ENCODE measurements around the gene RPL32. TPM values are rescaled to one million over a fixed set of nuclear protein-coding genes. Genes with fewer than 3 reads are reported as not detected.

The RPL32 gene
- total RNA-seq (2013), result 2,355 TPM
- polyA plus RNA-seq (1,000 to 10,000 TPM in 1 of 3 donors, 100 to 1,000 TPM in 2; 932 to 1,052 (median 942) TPM), polyA minus RNA-seq (634 and 1,213 TPM in 2 replicates), total RNA-seq (244 to 767 (median 541) reads per million in 11 experiments)

DNA sequence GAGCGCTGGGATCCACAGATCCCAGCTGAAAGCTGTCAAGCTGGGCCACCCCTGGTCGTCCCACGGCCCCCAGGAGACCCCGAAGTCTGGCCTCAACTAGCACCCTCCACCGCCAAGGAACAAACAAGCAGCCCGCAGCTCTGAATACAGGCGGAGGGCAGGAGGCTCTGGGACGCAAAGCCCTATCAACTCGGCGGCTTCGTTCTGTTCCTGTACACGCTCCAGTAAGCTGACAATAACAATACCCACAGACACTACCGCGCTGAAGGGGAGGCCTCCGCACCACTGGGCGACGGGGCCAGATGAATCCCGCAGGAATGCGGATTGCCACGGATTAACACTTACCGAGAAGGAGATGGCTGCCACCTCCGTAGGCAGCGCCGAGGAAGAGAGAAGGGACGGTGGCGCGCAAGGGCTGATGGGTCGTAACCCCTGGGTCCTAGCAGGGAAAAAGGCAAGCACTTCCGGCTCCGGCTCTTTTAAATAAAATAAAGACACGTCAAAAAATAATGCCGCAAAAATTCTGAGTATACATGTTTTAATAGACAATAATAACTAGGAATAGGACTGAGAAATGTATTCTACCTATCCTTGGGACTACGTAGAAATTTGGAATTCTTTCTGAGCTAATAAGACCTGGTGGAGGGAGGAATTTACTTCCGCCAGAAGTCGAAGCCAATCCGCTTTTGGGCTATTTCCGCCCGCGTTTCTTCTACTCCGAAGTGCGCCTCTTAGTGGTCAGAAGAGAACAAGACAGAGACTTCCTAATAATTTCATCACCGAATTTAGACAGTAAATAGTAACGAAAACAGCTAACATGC is at the start of gene RPL32:
RPL32 (minus strand) TSS at position 417 of the 821 bp plus-strand sequence. CDS start 1,328 bp downstream, outside the sequence.
- TF ChIP-seq, protein P1, sequence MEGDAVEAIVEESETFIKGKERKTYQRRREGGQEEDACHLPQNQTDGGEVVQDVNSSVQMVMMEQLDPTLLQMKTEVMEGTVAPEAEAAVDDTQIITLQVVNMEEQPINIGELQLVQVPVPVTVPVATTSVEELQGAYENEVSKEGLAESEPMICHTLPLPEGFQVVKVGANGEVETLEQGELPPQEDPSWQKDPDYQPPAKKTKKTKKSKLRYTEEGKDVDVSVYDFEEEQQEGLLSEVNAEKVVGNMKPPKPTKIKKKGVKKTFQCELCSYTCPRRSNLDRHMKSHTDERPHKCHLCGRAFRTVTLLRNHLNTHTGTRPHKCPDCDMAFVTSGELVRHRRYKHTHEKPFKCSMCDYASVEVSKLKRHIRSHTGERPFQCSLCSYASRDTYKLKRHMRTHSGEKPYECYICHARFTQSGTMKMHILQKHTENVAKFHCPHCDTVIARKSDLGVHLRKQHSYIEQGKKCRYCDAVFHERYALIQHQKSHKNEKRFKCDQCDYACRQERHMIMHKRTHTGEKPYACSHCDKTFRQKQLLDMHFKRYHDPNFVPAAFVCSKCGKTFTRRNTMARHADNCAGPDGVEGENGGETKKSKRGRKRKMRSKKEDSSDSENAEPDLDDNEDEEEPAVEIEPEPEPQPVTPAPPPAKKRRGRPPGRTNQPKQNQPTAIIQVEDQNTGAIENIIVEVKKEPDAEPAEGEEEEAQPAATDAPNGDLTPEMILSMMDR (IDR thresholded peaks at IDR 0.05), result peak; percentile 86
- peak within 1 kb of the TSS; percentile 97 to 100 (median 99) for H3K27ac Mint-ChIP-seq
- Histone ChIP-seq H3K79me2 (ENCODE audit: insufficient read depth, low read length) (peaks cover 43% of the 10 kb centered on the region), H3K4me3 (replicated peaks in 1 of 3; ENCODE audit: low read depth in 2 of 3, low read length in 3 of 3) (peak within 1 kb of the TSS; percentile 84 to 95 (median 85)), H3K27ac (ENCODE audit: low read depth in 1 of 2, low read length in 2 of 2) (peak within 1 kb of the TSS; percentile 88 to 98), H3K4me1 (ENCODE audit: control insufficient read depth in 1 of 2, insufficient read depth in 2 of 2, low read length in 2 of 2) (peaks cover 16 to 22% of the 10 kb centered on the region in 2 donors), H3K9me3 (replicated peaks in 1 of 2; ENCODE audit: control insufficient read depth in 1 of 2, insufficient read depth in 1 of 2, low read length in 2 of 2) (no peaks in the 10 kb centered on the region), H3K27me3 (ENCODE audit: control insufficient read depth in 2 of 2, insufficient read depth in 2 of 2, low read length in 2 of 2) (no peaks in the 10 kb centered on the region), H3K36me3 (replicated peaks in 1 of 2; ENCODE audit: control insufficient read depth in 1 of 2, insufficient read depth in 2 of 2, low read length in 2 of 2) (peaks cover 34 to 35% of the 10 kb centered on the region in 2 donors), H4K20me1 (ENCODE audit: insufficient read depth, low read length) (peaks cover 43% of the 10 kb centered on the region), H2AFZ (ENCODE audit: insufficient read depth, low read depth, low read length, poor library complexity, severe bottlenecking) (peak within 1 kb of the TSS; percentile 84), H3K4me2 (replicated peaks; ENCODE audit: extremely low read depth, low read length, poor library complexity, severe bottlenecking) (peak within 1 kb of the TSS; percentile 88), H3K9ac (ENCODE audit: insufficient read depth, low read length, poor library complexity, severe bottlenecking) (peak within 1 kb of the TSS; percentile 93)
- H3K36me3 Mint-ChIP-seq, result peaks cover 37% of the 10 kb centered on the region in 2 donors
- intact Hi-C loops (cut with micrococcal nuclease), result loop anchor here in 1 of 2 donors (5.0 kb wide), 1 partner anchor 284 kb away; the partner anchor contains the start of gene MKRN2
- H3K4me3 Mint-ChIP-seq, result peak within 1 kb of the TSS; percentile 96 to 97
- peaks cover 42% of the 10 kb centered on the region for H3K4me1 Mint-ChIP-seq
- H3K9me3 Mint-ChIP-seq, result no peaks in the 10 kb centered on the region
- H3K27me3 Mint-ChIP-seq (ENCODE audit: low read depth in 3 of 3), result peaks cover 0 to 2% (median 0%) of the 10 kb centered on the region in 3 donors
- under 1% methylated on average over 28 of the region's 43 CpGs for WGBS (ENCODE audit: insufficient coverage)
- peak; percentile 94 to 97 (median 96) for DNase-seq

DNA sequence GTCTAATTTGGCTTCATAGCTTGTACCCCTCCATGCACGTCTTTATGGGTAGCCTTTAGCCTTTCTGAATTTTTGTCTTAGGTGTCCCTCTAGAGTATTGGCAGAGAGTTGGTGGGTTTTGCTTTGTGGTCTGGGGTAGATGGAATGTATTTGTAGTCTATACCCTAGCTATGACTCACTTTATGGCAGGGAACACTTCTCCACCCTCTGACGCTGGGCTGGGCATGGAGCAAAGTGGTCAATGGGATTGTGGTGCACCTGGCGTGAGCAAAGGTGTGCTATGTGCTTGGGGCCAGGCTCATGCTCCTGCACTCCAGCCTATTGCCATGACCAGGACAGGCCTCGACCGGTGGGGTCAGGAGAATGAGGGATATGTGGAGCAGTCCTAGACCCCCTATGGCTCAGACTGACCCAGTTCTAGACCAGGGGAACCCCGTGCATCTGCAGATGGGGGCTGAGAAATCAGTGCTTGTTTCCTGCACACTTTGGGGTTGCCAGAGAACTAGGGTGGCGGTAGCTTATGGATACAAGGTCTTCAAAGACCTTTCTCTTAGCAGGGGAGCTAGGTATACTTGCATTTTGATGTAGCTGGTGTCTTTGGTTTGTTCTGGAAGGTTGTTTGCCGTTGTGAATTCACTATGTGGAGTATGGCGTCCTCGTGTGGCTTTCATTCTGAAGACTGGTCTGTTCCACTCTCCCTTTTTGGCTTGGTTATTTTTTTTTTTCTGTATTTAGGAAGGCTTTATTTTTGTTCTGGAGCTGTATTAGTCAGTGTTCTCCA is 49.4 kb upstream of the RPL32 start:
- no peaks in the 10 kb centered on the region for H3K9me3 Mint-ChIP-seq
- H3K9ac ChIP-seq (ENCODE audit: insufficient read depth, low read length, poor library complexity, severe bottlenecking), result no peak overlapping the region
- H2AFZ ChIP-seq (ENCODE audit: insufficient read depth, low read depth, low read length, poor library complexity, severe bottlenecking), result no peak overlapping the region
- no peak overlapping the region for H3K27ac ChIP-seq (ENCODE audit: low read depth in 1 of 2, low read length in 2 of 2)
- no peaks in the 10 kb centered on the region for H3K27me3 ChIP-seq (ENCODE audit: control insufficient read depth in 2 of 2, insufficient read depth in 2 of 2, low read length in 2 of 2)
- H3K27ac Mint-ChIP-seq, result no peak overlapping the region
- WGBS (ENCODE audit: insufficient coverage), result 92% methylated on average over 5 of the region's 10 CpGs
- peaks cover 3 to 4% of the 10 kb centered on the region in 2 donors for H3K4me1 ChIP-seq (ENCODE audit: control insufficient read depth in 1 of 2, insufficient read depth in 2 of 2, low read length in 2 of 2)
- H4K20me1 ChIP-seq (ENCODE audit: insufficient read depth, low read length), result peaks cover 14% of the 10 kb centered on the region
- no peaks in the 10 kb centered on the region for H3K79me2 ChIP-seq (ENCODE audit: insufficient read depth, low read length)
- intact Hi-C loops (cut with micrococcal nuclease), result loop anchor here in 1 of 2 donors (2.0 kb wide), 1 partner anchor 22 kb away; no protein-coding TSS in a partner anchor
- no peak for DNase-seq
- H3K4me1 Mint-ChIP-seq, result peaks cover 17% of the 10 kb centered on the region
- TF ChIP-seq, protein P1 (IDR thresholded peaks at IDR 0.05), result no peak
- no peak overlapping the region for H3K4me2 ChIP-seq (replicated peaks; ENCODE audit: extremely low read depth, low read length, poor library complexity, severe bottlenecking)
- peak overlapping the region in 1 of 2 donors; percentile 40 for H3K4me3 Mint-ChIP-seq
- peaks cover 8 to 26% (median 23%) of the 10 kb centered on the region in 3 donors for H3K27me3 Mint-ChIP-seq (ENCODE audit: low read depth in 3 of 3)
- no peak overlapping the region for H3K4me3 ChIP-seq (replicated peaks in 1 of 3; ENCODE audit: low read depth in 2 of 3, low read length in 3 of 3)
- H3K9me3 ChIP-seq (replicated peaks in 1 of 2; ENCODE audit: control insufficient read depth in 1 of 2, insufficient read depth in 1 of 2, low read length in 2 of 2), result no peaks in the 10 kb centered on the region
- no peaks in the 10 kb centered on the region for H3K36me3 ChIP-seq (replicated peaks in 1 of 2; ENCODE audit: control insufficient read depth in 1 of 2, insufficient read depth in 2 of 2, low read length in 2 of 2)
- no peaks in the 10 kb centered on the region for H3K36me3 Mint-ChIP-seq
